Stimulated activated CD4-positive, alpha-beta T cell treated with anti-CD3 and anti-CD28 coated beads, Interleukin-15, amount 100 ng/mL, for 1 hour (primary cell): ENCODE data around the gene ECM2.

Source experiments
- DNase-seq, 2 donors: peaks; one replicate each; pipeline ENCODE4 v3.0.0-alpha.2; 2020; ENCODE audit warnings: low read depth in 1 of 2, low spot score in 1 of 2

The ECM2 gene

GRCh38 chr9:92527832-92528521 is 7.8 kb downstream of the ECM2 start:
- DNase-seq: no peak

GRCh38 chr9:92527291-92527828 is 8.4 kb downstream of the ECM2 start:
- no peak for DNase-seq

GRCh38 chr9:92525306-92525705 is 10.5 kb downstream of the ECM2 start:
- no peak for DNase-seq

- DNase-seq: no peak
Observed at GRCh38 chr9:92524881-92525280, 10.9 kb downstream of the ECM2 start.

- DNase-seq: no peak
Observed at GRCh38 chr9:92522983-92523970, 12.5 kb downstream of the ECM2 start.

- DNase-seq: no peak
Observed at GRCh38 chr9:92520837-92521236, 15.0 kb downstream of the ECM2 start.

- no peak for DNase-seq
Observed at GRCh38 chr9:92518199-92518598, 17.6 kb downstream of the ECM2 start.

GRCh38 chr9:92517046-92517445 is 18.7 kb downstream of the ECM2 start:
- DNase-seq: no peak

GRCh38 chr9:92516521-92516920 is 19.3 kb downstream of the ECM2 start:
- DNase-seq: no peak

- DNase-seq: no peak
Observed at GRCh38 chr9:92514635-92515034, 21.2 kb downstream of the ECM2 start.

GRCh38 chr9:92513349-92513748 is 22.4 kb downstream of the ECM2 start:
- no peak for DNase-seq

GRCh38 chr9:92512622-92513021 is 23.2 kb downstream of the ECM2 start:
- DNase-seq: no peak

GRCh38 chr9:92510747-92511146 is 25.0 kb downstream of the ECM2 start:
- no peak for DNase-seq

- no peak for DNase-seq
Observed at GRCh38 chr9:92509050-92509449, 26.7 kb downstream of the ECM2 start.

- DNase-seq: no peak
Observed at GRCh38 chr9:92508018-92508820, 27.6 kb downstream of the ECM2 start.

- DNase-seq: no peak
Observed at GRCh38 chr9:92507496-92507895, 28.3 kb downstream of the ECM2 start.

GRCh38 chr9:92507005-92507404 is 28.8 kb downstream of the ECM2 start:
- DNase-seq: no peak

GRCh38 chr9:92506184-92506857 is 29.5 kb downstream of the ECM2 start:
- no peak for DNase-seq

GRCh38 chr9:92504881-92505280 is 30.9 kb downstream of the ECM2 start:
- DNase-seq: no peak

- no peak for DNase-seq
Observed at GRCh38 chr9:92503156-92503555, 32.6 kb downstream of the ECM2 start.
